Stimulated activated CD8-positive, alpha-beta memory T cell treated with anti-CD3 and anti-CD28 coated beads, Interleukin-7, amount 100 ng/mL, for 4 hours (primary cell): ENCODE measurements around the gene ARIH2.

Experiments used
- DNase-seq, 2 donors: peaks; one replicate each; pipeline ENCODE4 v3.0.0-alpha.2; 2020; ENCODE audit warnings: low read depth in 2 of 2

Gene ARIH2

DNA sequence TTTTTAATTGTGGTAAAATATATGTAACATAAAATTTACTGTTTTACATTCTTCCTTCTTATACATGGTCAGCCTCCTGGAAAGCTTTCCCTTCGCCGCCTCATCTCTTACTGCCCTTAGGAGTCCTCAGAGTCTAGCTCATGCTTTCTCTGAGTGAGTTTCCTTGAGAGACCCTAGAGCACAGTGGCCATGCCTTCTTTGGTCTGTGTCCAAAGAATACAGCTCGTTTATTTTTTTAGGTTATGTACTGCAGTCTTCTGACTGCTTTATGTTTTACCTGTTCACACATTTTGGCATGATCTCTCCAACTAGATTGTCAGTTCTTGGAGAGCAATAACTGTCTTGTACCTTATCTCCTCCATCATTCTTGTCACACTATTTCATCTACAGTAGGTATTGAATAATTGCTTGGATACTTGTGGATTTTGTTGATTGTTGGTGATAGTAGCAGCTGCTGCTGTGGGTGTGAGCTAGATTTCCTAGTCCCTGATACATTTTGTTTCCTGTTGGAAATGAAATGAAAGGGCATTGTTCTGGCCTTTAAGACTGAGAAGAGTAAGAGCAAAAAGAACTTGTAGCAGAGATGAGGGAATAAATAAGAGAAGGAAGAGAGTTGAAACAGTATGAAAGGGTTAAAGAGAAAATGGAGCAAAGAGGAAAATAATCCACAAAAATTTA lies 10.9 kb downstream of the ARIH2 start:
- no peak for DNase-seq

DNA sequence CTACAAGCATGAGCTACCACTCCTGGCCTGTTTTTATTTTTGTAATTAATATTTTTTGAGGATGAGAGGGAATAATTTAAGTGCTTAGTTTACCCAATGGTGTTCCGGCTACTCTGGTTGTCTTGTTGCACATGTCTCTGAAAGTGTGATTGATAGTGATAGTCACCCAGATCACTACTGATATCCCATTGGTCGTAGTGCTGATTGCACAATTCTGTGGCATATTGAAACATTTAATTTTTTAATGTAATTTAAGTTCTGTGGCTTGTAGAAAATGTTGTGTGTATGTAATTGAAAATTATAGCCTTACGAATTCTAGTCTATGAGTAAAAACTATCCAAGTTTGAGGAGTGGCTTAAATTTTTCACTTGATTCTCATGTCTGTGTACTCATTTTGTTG lies 11.9 kb downstream of the ARIH2 start:
- no peak for DNase-seq

DNA sequence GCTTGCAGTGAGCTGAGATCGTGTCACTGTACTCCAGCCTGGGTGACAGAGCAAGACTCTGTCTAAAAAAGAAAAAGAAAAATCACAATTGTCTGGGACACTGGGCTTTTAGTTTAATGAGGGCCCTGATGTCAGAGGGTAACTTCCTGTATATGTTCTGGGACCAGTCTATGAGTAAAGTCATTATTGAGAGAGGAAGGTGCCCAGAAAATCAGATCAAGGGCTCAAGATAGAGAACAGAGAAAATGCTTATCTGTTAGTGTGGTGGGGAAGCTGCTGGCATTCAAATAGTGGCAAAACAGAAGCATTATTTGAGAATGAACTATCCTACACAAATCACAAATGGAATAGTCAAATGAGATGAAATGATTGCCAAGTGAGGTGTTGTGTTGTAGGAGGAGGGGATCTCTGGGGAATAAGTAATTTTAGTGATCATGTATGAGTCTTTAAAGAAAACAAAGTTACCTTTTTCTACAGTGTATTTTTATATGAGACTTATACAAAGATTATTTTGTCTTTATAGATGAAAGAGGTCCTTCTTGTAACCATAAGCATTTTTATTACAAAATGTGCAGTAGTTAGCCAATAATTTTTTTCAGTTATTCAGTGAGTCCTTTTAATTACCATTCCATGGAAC lies 13.4 kb downstream of the ARIH2 start:
- no peak for DNase-seq

DNA sequence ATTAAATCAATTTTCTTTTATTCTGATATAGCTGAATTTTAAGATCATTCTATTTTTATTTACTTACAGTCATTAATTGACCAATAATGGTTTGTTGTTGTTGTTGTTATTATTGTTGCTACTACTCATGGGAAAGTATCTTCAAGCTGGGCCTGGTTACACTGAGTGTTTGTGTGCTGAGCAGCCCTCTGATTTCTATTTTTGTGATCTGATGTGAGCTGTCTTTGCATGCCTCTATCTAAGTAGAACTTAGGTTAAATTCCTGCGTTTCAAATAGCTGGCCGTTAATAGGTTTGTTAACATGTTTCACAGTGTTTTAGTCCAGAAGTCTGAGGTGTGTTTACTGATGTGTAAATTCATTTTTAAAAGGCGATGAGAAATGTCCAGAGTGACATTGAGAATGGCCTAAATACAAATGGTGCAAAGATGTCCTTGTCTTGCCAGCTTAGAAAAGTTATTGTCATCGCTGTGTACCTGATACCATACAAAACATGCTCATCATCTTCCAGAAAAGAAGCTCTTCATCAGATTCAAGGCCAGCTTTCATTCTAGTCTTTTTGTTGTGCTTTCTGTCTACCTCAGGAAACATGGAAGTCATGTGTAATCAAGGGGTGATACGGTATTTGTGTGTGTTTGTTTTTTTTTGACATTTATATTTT lies 15.8 kb downstream of the ARIH2 start:
- DNase-seq: no peak

DNA sequence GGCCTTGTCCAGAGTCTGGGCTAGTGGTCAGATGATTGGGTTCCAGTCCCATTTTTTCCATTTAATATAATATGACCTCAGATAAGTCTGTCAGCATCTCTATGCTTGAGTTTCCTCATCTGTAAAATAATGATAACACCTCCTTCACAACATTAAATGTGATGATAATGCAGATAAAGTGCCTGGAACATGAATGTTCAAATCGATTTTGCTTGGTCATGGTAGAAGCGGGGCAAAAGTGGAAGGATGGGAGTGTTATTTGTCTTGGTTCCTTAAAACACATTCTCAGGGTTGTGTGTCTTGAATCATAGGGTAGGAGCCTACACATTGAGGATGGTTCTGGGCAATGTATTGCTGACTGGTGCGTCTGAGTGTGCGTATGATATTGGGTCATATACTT lies 16.9 kb downstream of the ARIH2 start:
- DNase-seq: no peak

DNA sequence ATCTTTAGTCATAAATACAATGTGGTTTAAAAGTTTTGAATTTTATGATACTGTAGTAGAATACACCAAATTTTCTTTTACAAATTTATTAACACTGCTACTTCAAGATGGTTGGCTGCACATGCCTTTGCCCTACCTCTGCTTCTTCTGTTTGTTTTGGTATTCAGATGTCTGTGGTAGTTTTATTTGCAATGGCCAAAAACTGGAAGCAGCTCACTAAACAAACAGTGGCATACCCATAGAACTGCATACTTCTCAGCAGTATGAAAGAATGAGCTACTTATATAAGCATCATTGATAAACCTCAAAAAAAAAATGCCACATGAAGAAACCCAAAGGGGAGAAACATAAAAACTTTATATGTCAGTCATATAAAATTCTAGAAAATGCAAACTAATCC lies 19.5 kb downstream of the ARIH2 start:
- no peak for DNase-seq

DNA sequence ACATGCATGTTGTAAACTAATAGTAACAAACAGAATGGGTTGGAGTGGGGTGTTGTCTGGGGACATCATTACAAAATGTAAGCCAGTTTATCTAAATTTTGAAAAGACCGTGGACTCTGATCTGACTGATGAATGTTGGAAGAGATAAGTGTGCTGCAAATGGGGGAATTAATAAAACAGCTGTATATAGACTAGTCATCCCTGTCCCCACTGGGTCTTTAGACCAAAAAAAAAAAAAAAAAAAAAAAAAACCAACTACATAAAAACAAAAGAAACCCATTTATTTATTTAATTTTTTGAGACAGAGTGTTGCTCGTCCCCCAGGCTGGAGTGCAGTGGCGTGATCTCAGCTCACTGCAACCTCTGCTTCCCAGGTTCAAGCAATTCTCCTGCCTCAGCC lies 20.0 kb downstream of the ARIH2 start:
- no peak for DNase-seq

DNA sequence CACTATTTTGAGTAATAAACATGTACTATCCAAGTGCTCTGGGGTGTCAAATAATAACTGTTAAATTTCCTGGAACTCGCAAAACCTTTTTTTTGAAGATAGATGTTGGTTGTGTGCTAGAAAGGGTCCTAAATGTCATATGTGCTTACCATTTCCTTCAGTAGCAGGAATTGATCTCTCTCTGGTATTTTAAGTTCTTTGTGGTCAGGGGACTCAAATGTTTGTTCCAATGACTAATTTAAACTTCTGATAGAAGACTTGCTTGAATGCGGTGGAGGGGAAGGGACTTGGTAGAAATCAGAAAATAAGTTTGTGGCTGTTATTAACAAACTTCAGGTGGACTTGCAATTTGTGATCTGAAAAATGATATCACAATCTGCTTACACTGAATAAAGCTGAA lies 26.8 kb downstream of the ARIH2 start:
- no peak for DNase-seq

DNA sequence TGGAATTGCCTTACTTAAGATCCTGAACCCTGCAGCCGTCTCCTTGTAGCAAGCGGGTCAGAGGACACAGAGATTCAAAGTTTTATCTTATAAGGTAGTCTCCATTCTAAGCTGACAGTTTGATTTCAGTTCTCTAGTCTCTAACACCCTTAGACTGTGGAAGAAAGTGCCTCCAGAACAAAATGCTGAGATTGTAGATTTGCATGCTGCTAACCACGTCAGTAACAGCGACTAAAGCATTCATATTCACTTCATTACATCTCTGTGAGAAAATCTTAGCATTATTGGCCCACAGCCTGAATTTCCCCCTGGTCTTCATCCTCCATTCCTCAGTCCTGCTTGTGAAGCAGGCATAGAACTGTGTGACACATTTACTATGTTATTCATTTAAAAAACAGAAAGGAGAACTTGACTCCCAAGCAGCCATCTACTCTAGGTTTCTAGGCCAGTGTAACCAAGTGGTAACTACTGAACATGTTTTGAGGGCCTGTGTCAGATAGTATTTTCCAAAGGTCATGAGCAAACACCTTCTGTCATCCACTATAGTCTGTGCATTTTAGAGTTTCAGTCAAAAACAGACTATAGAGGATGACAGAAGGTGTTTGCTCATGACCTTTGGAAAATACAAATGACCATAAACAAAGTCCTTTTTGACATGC lies 27.4 kb downstream of the ARIH2 start:
- no peak for DNase-seq

DNA sequence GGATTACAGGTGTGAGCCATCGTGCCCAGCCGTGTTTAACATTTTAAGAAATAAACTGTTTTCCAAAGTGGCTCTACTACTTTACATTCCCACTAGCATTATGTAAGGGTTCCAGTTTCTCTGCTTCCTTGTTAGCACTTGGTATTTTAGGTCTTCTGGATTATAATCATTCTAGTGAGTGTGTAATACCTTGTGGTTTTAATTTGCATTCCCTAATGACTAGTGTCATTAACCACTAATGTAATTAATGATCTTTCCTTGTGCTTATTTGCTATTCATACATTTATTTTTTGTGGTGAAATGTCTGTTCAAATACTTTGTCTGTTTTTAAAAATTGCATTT lies 30.7 kb downstream of the ARIH2 start:
- DNase-seq: no peak

DNA sequence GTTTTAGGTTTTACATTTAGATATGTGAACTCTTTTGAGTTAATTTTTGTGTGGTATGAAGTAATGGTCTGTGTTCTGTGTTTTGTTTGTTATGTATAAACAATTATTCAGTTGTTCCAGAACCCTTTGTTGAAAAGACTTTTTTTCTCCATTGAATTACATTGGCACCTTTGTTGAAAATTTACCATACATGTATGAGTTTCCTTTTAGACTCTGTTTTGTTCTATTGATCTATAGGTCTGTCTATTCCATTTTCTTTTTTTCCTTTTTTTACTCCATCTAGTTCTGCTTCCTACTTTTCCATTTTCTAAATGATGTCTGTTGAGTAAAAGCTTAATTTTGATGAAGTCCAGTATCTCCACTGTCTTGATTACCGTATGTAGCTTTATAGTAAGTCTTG lies 31.4 kb downstream of the ARIH2 start:
- no peak for DNase-seq

DNA sequence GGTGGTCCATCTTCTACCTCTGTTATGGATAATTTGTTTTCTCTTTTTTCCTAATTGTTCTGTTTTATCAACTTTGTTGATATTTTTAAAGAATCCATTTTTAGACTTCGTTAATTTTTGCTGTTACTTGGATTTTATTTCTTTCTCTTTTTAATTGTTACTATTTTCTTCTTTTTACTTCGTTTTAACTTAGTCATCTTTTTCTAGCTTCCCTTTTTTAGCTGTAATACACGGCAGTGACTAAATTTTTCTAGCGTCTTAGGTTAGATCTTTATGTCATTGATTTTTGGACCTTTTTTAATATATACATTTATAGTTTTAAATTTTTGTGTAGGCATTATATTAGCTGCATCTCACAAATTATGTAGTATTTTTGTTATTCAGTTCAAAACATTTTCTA lies 33.1 kb downstream of the ARIH2 start:
- DNase-seq: no peak

DNA sequence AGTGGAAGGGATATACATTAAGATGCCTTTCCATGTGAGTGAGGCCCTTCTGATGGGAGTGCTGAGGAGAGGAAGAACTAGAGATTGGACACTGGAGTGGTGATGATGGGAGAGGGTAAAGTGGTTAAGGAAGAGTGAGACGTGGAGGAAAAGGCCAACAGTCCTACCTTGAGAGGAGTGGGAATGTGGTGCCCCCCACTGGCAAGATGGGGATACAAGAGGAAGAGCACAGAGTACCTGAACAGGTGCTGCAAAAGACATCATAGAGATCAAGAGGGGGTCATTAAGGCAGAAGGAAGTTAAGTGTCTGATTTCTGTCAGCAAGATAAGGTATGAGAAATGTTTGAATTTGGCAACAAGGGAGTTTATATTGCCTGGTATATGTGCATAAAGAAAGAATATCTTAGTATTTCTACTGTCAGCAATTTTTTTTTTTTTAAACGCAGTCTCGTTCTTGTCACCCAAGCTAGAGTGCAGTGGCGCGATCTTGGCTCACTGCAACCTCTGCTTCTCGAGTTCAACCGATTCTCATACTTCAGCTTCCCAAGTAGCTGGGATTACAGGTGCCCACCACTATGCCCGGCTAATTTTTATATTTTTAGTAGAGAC lies 34.0 kb downstream of the ARIH2 start:
- peak; percentile 10 to 15 for DNase-seq

DNA sequence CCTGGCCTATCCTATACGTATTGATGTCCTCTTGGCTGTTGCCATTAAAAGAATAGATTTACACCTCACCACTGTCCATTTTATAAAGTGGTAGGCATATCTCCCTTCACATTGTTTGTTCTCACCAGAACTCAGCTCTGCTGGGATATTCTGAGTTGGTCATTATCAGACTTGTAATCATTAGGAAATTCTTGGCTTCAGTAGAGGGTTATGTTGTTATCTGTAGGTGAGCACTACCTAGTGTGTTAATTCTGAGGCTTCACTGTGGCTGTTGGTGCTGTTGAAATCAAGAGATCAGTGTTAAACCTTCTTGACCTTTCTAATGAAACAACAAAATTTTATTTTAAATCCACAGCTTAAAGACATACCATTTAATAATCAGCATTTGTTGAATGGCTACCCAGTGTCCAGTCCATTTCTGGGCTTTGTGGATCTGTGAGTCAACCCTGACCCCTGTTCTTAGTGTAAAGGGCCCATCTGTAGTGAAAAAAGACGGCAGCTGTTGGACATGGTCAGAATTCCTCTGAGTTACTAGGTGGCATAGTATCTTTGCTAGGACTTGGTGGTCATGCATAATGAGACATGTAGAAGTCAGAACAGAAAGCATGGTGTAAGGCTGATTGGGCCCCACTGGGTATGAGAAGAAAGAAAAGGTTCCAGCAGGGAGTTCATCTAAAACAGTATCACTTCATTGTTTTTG lies 38.5 kb downstream of the ARIH2 start:
- DNase-seq: no peak

DNA sequence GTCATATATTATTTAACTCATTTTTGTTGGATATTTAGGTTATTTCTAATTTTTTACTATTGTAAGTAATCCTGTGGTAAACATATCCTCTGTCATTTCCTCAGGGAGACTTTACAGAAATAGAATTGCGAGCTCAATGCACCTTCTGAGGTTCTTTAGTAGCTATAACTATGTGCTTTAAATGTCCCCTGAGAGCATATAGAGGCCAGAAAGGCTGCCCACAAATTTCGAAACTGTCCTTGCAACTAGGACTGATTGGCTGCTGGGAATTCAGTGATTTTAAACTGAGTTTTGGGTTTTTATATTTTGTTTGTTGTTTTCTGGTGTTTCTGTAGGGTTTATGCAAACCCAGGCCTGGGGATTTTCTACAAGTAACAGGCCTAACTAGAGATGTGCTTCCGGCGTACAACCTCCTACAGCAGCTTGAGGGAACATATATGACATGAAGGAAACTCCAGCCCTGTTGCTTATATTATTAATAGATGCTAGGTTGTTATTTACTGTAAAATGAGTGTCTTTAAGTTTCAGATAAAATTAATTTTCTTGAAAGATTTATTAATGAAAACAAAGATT lies 42.3 kb downstream of the ARIH2 start:
- DNase-seq: no peak

DNA sequence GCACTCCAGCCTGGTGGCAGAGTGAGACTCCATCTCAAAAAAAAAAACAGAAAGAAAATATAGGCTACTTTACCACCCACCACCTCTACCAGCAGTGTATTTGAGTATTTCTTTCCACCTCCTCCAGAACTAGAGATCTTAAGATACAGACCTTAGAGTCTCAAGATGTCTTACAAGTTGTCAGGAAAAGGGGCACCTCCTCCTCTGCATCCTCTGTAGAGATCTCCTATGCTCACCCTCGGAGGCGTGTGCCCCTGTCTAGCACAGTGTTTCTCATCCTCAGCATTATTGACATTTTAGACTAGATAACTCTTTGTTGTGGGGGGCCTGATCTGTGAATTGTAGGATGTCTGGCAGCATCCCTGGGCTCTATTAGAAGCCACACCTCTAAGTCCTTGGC lies 43.7 kb downstream of the ARIH2 start:
- DNase-seq: no peak

DNA sequence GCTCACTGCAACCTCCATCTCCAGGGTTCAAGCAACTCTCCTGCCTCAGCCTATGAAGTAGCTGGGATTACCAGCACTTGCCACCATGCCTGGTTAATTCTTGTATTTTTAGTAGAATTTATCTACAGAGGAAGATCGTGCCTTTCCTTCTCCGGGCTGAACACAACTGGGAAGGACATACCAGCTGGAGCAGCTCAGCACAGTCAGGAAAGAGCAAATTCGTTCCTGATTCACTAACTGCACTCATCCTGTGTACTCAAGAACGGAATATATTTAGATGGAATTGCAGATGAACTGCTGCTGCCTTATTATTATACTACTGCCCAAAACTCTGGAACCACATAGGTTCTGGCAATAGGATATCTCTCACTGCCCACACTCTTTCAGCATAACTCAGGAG lies 44.3 kb downstream of the ARIH2 start:
- DNase-seq: no peak

DNA sequence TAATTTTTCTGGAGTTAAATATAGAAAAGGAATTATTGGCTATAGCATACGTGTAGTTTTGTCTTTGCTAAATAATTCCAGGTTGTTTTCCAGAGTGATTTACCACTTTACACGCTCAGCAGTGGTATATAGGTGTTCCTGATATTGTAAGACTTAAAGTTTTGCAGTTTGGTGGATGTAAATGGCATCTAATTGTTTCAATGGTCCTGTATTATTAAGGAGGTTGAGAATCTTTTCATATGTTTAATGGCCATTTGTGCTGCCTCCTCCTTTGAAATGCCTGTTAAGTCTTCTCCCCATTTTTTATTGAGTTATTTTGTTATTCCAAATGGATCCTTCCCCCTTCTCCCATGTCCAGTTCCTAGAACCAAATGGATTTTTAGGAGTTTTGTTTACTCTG lies 44.9 kb downstream of the ARIH2 start:
- no peak for DNase-seq

DNA sequence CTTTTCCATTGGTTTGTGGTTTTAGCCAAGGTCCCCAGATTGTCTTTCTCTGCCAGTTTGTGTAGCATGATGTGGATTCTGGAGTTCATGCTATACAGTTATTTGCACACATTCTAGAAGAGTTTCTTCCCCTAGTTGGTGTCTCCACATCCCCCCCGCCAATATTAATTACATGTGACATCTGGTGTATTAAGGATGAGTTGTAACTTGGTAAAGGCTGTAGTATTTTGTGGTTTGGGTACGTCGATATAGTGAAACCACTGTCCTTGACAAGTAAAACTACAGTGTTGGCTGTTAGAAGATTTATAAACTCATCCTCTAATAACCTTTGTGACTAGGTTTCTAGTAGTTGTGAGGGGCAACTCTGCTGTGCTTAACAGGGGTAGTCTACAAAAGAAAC lies 47.7 kb downstream of the ARIH2 start:
- DNase-seq: no peak

DNA sequence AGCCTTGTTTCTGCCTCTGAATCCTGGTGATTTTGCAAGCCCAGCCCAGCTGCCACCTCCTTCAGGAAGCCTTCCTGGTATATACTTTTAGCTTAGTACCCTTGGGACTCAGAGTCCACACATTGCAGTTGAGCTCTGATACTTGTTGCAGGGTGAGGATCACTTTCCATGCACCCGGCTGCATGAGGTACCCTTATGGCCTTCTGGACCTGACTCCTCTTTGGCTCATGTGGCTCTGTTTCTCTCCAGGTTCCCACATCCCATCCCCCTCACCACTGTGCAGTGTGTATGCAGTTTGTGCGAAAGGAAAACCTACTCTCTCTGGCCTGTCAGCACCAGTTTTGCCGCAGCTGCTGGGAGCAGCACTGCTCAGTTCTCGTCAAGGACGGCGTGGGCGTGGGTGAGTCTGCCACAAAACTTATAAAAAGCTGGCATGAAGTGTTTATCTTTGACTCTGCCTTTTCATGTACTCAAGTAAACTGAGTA lies 48.3 kb downstream of the ARIH2 start:
- peak in 1 of 2 donors; percentile 3 for DNase-seq

DNA sequence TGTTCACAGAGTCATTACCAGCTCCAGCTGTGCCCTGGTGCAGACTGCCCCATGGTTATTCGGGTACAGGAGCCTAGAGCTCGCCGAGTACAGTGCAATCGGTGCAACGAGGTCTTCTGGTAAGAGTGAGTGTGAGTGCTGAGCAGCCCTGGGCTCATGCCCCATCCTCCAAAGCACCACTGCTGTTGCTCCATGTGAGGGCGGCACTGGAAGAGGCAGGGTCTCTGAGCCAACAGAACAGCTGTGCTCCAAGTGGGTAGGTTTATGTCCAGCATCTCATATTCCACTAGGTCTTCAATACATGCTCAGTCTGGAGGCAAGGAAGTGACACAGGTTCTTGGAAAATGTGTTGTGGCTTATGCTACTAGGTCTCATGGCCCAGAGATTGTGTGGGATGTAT lies 51.9 kb downstream of the ARIH2 start:
- DNase-seq: no peak
